Measurements from ENCODE around the gene ZNF205. TPM values are rescaled to one million over a fixed set of nuclear protein-coding genes. Genes with fewer than 3 reads are reported as not detected.
A peak's percentile ranks its signal among the peaks of the same experiment; 100 is the strongest.

The ZNF205 gene
- total and polyA plus RNA-seq, 9 of the 15 experiments (the other 6 are each of a cell fraction or from before 2014, with no cell fraction given): 2.4 to 11.8 (median 5.1) TPM; not detected in 2

GRCh38 chr16:3135126-3135715, 22.8 kb downstream of the ZNF205 start (continued):
- TF ChIP-seq RBM15 (IDR thresholded peaks at IDR 0.05; ENCODE audit: insufficient read depth, low read length) (no peak), NR4A1 (CRISPR knock-in tag; IDR thresholded peaks at IDR 0.05) (no peak), NR4A1 (tag; IDR thresholded peaks at IDR 0.05) (no peak), NFIC (IDR thresholded peaks at IDR 0.05) (peak; percentile 62), TEAD4 (IDR thresholded peaks at IDR 0.05; ENCODE audit: low read length) (no peak; the same call in 1 of the 2 replicates), TEAD4 (CRISPR knock-in tag; IDR thresholded peaks at IDR 0.05; ENCODE audit: borderline replicate concordance) (no peak), ZNF707 (CRISPR knock-in tag; conservative IDR thresholded peaks at IDR 0.05) (no peak), KAT2B (IDR thresholded peaks at IDR 0.05; ENCODE audit: low read depth, low read length) (no peak), PHF21A (IDR thresholded peaks at IDR 0.05; ENCODE audit: borderline replicate concordance, low read depth) (no peak), MBD2 (IDR thresholded peaks at IDR 0.05; ENCODE audit: borderline replicate concordance, low read depth) (no peak; the same call in 1 of the 2 replicates), POLR3A (IDR thresholded peaks at IDR 0.05; ENCODE audit: borderline replicate concordance, extremely low read depth, insufficient read depth, insufficient read length) (no peak), AFF1 (IDR thresholded peaks at IDR 0.05; ENCODE audit: low read depth in 1 of 2, partially characterized antibody in 2 of 2) (peak in 1 of 2 experiments; percentile 26), KLF10 (CRISPR knock-in tag; IDR thresholded peaks at IDR 0.05) (no peak), DNMT1 (IDR thresholded peaks at IDR 0.05) (no peak), ZNF408 (CRISPR knock-in tag; IDR thresholded peaks at IDR 0.05; ENCODE audit: low read depth) (no peak)
